Sigmoid colon (tissue), 7 donors: ENCODE results near the gene MEGF8. TPM values are rescaled to one million over a fixed set of nuclear protein-coding genes. Genes with fewer than 3 reads are reported as not detected.

Source experiments
- DNase-seq: peaks from one replicate; pipeline ENCODE4 v3.0.0-alpha.2; 2019
- H3K27ac ChIP-seq, 4 donors: fragments of 200-600 bp; sonication (generic); one replicate each; pipeline ENCODE4 v1.5.1; 2016 to 2019; ENCODE audit warnings: mild to moderate bottlenecking in 1 of 4
- H3K27me3 ChIP-seq, 3 donors: fragments of 200-600 bp; sonication (generic); one replicate each; pipeline ENCODE4 v1.5.1; 2019; ENCODE audit warnings: mild to moderate bottlenecking in 1 of 3
- H3K36me3 ChIP-seq, 4 donors: fragments of 200-600 bp; sonication (generic); one replicate each; pipeline ENCODE4 v1.5.1; 2016 to 2019
- H3K4me1 ChIP-seq, 4 donors: fragments of 200-600 bp; sonication (generic); one replicate each; pipeline ENCODE4 v1.5.1; 2017 to 2019
- H3K4me3 ChIP-seq, 4 donors: fragments of 200-600 bp; sonication (generic); one replicate each; pipeline ENCODE4 v1.5.1; 2017 to 2019; ENCODE audit warnings: mild to moderate bottlenecking in 2 of 4, moderate library complexity in 1 of 4
- H3K9me3 ChIP-seq, 4 donors: fragments of 200-600 bp in 3 of 4; sonication (generic) in 3 of 4; one replicate each; pipeline versions ENCODE4 v1.5.1 to v1.6.1; 2013 to 2019
- CTCF ChIP-seq, 4 experiments: fragments of 450-650 bp in 3 of 4; fragments of 200-600 bp in 1 of 4; IDR thresholded peaks; one replicate each; pipeline ENCODE4 v1.5.1; 2016 to 2019; ENCODE audit warnings: antibody characterized with exemption in 4 of 4, mild to moderate bottlenecking in 3 of 4, moderate library complexity in 2 of 4
- EP300 ChIP-seq, 4 donors: sonication (generic); formaldehyde crosslinking; IDR thresholded peaks; one replicate each; pipeline ENCODE4 v1.6.1; 2017; ENCODE audit warnings: antibody characterized with exemption in 4 of 4
- POLR2A ChIP-seq, 2 donors: fragments of 450-650 bp; IDR thresholded peaks; one replicate each; pipeline ENCODE4 v1.6.1; 2016; ENCODE audit warnings: antibody characterized with exemption in 2 of 2, mild to moderate bottlenecking in 2 of 2, moderate library complexity in 2 of 2
- POLR2AphosphoS5 ChIP-seq, 4 donors: sonication (generic); formaldehyde crosslinking; IDR thresholded peaks; one replicate each; pipeline ENCODE4 v1.6.1; 2017; ENCODE audit warnings: antibody characterized with exemption in 4 of 4
- WGBS, 2 donors: extraction: QIAGEN DNeasy Blood & Tissue Kit; methylation state at CpG; one replicate each; pipeline ENCODE4 v1.1.7; 2013; 5-methylcytosine and 5-hydroxymethylcytosine counted together
- intact Hi-C: fragments of 100-400 bp; cut with DNase I; formaldehyde crosslinking; loops from one replicate; pipeline ENCODE4 v1.15.1; 2023
- polyA plus RNA-seq, 3 donors: library from polyadenylated mRNA; stranded (reverse); fragments of 200-250 nt; gene quantifications; one replicate each; pipeline ENCODE4 v1.2.3, GENCODE V29; 2013
- total RNA-seq, 4 donors: library from RNA; depleted of rRNA; stranded (reverse); fragments of >200 nt; gene quantifications; one replicate each; pipeline ENCODE4 v1.1.0, GENCODE V29; 2016
- donor health status: healthy with polysubstance abuse.
- donor health status: Bipolar disorder and iron deficiency.
- donor health status: healthy.

Gene MEGF8
- total and polyA plus RNA-seq, 7 donors: 1.8 to 21.6 (median 5.9) TPM

GRCh38 chr19:42315024-42315423 lies 10.4 kb upstream of the MEGF8 start:
- intact Hi-C loops: no loop called here
- TF ChIP-seq EP300 (IDR thresholded peaks at IDR 0.05) (no peak), POLR2A (IDR thresholded peaks at IDR 0.05) (no peak), POLR2AphosphoS5 (IDR thresholded peaks at IDR 0.05) (no peak), CTCF (IDR thresholded peaks at IDR 0.05) (no peak)
- 65 to 76% methylated on average over 5 of the region's 5 CpGs for WGBS, 2 donors
- DNase-seq: no peak
- no peaks in the 10 kb centered on the region for H3K36me3 ChIP-seq
- H3K4me3 ChIP-seq: no peak overlapping the region
- H3K4me1 ChIP-seq: peaks cover 0 to 14% (median 13%) of the 10 kb centered on the region in 4 donors
- H3K9me3 ChIP-seq: no peaks in the 10 kb centered on the region
- H3K27ac ChIP-seq: no peak overlapping the region
- H3K27me3 ChIP-seq: peaks cover 9 to 49% (median 31%) of the 10 kb centered on the region in 3 donors

- TF ChIP-seq EP300 (IDR thresholded peaks at IDR 0.05): no peak
- no peak for TF ChIP-seq POLR2AphosphoS5 (IDR thresholded peaks at IDR 0.05)
- TF ChIP-seq POLR2A (IDR thresholded peaks at IDR 0.05): no peak
- TF ChIP-seq CTCF (IDR thresholded peaks at IDR 0.05): no peak
- H3K9me3 ChIP-seq: no peaks in the 10 kb centered on the region
- H3K36me3 ChIP-seq: no peaks in the 10 kb centered on the region
- H3K4me3 ChIP-seq: no peak overlapping the region
- no peak overlapping the region for H3K27ac ChIP-seq
- peaks cover 0 to 14% (median 13%) of the 10 kb centered on the region in 4 donors for H3K4me1 ChIP-seq
- H3K27me3 ChIP-seq: peaks cover 9 to 34% (median 23%) of the 10 kb centered on the region in 3 donors
- DNase-seq: no peak
- WGBS, 2 donors: 17 to 32% methylated on average over 28 of the region's 28 CpGs
- intact Hi-C loops: no loop called here
These were observed 8.9 kb upstream of the MEGF8 start for GRCh38 chr19:42316223-42317211.

- Histone ChIP-seq H3K4me1 (peaks cover 0 to 13% (median 13%) of the 10 kb centered on the region in 4 donors), H3K27ac (no peak overlapping the region), H3K9me3 (no peaks in the 10 kb centered on the region), H3K27me3 (peaks cover 2 to 28% (median 23%) of the 10 kb centered on the region in 3 donors), H3K36me3 (no peaks in the 10 kb centered on the region), H3K4me3 (no peak overlapping the region)
- 85 to 89% methylated on average over 13 of the region's 13 CpGs for WGBS, 2 donors
- intact Hi-C loops: no loop called here
- DNase-seq: no peak
- TF ChIP-seq POLR2AphosphoS5 (IDR thresholded peaks at IDR 0.05) (no peak), CTCF (IDR thresholded peaks at IDR 0.05) (no peak)
These were observed 7.9 kb upstream of the MEGF8 start for GRCh38 chr19:42317535-42317934.

GRCh38 chr19:42322305-42322704 lies 3.1 kb upstream of the MEGF8 start:
- H3K9me3 ChIP-seq: no peaks in the 10 kb centered on the region
- no peak overlapping the region for H3K4me3 ChIP-seq
- intact Hi-C loops: no loop called here
- TF ChIP-seq POLR2A (IDR thresholded peaks at IDR 0.05) (no peak), POLR2AphosphoS5 (IDR thresholded peaks at IDR 0.05) (no peak), CTCF (IDR thresholded peaks at IDR 0.05) (no peak), EP300 (IDR thresholded peaks at IDR 0.05) (no peak)
- H3K27ac ChIP-seq: no peak overlapping the region
- peaks cover 0 to 31% (median 29%) of the 10 kb centered on the region in 4 donors for H3K4me1 ChIP-seq
- no peaks in the 10 kb centered on the region for H3K36me3 ChIP-seq
- peaks cover 17 to 29% (median 18%) of the 10 kb centered on the region in 3 donors for H3K27me3 ChIP-seq
- DNase-seq: no peak
- WGBS, 2 donors: 59 to 77% methylated on average over 9 of the region's 9 CpGs
